OCI-M2 (cell line): ENCODE data around the gene ITCH.

ENCODE experiments used
- DNase-seq: peaks from one replicate; lab custom pipeline; 2025; ENCODE audit not compliant: unreplicated experiment; lab: John Stamatoyannopoulos, UW

The ITCH gene

DNA sequence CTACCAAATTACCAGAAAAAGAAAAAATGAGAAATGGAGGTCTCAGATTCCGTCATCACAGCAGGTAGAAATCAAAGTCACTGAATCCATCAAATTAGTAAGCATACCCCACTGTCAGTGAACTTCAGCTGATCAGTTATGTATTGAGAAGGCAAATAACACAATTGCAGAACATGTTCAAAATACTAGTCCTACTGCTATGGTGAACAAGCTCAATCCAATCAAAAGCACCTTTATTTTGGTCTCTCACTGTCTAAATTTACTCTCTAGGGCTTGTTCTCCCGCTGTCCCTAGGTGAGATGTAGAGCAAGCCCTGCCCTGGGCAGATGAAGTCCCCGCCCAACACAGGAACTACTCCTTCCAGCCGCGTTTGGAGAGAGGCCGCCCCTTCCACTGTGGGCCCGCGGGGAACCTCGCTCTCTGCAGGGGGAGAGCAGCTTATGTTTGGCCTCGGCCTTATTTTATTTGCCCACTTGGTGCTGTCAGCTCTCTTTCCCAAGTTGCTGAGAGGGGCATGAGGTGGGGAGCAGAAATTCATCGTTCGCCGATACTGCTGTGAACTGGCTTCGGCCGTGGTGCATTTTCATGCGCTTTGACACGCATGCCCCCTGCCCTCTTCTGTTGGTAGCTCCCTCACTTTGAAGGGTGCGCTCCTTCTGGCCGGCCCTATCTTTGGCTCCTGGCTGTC lies 181.2 kb downstream of the ITCH start:
- DNase-seq = no peak

DNA sequence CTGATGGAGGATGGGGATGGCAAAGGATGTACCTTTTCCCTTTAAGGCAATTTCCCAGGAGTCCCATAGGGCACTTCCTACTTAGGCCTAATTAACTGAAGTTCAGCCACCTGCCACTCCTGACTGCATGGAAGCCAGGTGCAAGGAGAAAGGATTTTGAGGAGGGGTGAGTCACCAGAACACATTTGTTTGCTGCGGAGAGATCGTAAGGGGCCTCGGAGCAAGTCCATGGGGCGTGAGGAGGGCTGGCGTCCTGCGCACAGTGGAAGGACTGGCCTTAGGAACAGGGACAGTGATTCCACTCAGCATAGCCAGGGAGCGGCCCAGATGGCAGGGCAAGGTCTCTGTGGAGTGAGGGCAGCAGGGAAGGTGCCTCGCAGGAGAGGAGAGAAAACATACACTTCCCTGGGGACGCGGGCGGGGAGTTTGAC lies 183.7 kb downstream of the ITCH start:
- no peak for DNase-seq

GRCh38 chr20:34547844-34548613 lies 185.0 kb downstream of the ITCH start:
- no peak for DNase-seq

- DNase-seq = no peak
Measured at GRCh38 chr20:34549291-34549928, 186.3 kb downstream of the ITCH start.

DNA sequence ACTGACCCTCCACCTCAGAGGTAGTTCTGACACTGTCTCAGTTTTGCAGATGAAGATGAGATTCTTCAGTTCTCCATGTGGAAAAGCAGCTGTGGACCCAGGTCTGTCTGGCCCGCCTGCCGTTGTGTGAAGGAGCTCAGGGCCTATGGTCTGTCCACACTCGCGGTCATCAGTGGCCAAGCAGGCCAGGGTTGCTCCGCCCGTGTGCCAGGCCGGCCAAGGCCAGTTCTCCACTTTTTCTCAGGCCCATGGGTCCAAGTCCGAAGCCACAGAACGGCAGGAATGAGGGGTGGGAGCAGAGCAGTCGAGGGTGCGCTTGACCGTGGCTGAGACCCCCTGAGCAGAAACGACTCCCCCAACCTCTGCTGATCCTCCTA lies 186.8 kb downstream of the ITCH start:
- no peak for DNase-seq

- no peak for DNase-seq
Measured at GRCh38 chr20:34552569-34552968, 189.5 kb downstream of the ITCH start.

DNA sequence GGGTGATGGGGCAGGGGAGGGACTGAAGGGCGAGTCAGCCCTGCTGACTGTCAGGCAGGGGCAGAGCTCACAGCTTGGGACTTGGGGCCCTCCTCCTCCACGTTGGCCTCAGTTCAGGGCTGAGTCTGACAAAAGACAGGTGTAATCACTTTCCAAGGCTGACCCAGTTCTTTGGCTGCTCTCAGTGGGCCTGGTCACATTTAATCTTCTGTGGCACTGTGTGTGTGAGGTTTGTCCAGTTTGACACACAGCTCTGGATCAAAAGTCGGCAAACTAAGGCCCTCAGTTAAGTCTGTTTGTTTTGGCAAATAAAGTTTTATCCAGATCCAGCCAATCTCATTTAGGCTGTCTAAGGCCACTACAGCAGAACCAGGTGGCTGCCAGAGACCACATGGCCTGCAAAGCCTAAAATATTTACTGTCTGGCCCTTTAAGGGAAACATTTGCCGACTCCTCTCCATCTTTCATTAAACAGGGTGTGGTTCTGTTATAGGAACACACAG lies 190.3 kb downstream of the ITCH start:
- no peak for DNase-seq

DNA sequence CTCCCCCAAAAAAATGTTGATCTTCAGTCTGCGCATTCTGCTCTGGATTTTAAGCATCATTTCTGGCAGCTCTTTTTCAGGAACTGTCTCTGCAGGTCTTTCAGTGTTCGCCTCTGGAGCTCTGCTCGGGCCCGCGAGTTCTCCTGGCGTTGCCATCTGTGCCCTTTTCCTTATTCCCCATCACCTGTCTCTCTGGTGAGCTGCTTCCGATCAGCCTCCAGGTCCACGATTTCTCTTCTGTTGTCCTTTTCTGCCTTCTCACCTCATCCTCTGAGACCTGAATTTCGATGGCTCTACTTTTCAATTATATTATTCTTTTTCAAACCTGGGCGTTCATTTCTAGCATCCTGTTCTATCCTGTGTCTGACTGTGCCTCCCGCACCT lies 194.9 kb downstream of the ITCH start:
- no peak for DNase-seq

GRCh38 chr20:34558320-34559218 lies 195.5 kb downstream of the ITCH start, which contains the start of gene MAP1LC3A:
Gene MAP1LC3A (plus strand): TSS chr20:34558718. CDS start chr20:34558869, 151 bp downstream.
- DNase-seq = no peak

GRCh38 chr20:34559311-34560140 lies 196.5 kb downstream of the ITCH start:
- no peak for DNase-seq

DNA sequence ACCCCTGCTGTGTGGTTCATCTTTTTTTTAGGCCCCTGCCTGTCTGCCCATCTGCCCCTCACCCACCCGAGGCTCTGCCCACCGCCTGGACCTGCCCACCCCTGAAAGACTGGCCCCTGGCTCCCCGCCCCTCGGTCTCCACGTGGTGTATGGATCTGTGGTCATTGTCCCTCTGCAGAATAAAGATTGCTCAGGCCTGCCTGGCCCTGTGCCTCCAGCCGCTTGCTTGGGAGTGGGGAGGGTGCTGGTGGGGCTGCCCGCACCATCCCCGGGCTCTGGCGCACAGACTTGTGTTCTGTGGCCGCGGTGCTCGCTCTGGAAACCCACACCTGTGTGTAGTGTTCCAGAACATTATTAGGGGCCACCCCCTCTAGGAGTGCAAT lies 197.1 kb downstream of the ITCH start:
- DNase-seq = no peak

- DNase-seq = no peak
Measured at GRCh38 chr20:34560614-34561013, 197.5 kb downstream of the ITCH start.
